ENCODE data around the gene CEMP1. TPM values are rescaled to one million over a fixed set of nuclear protein-coding genes. Genes with fewer than 3 reads are reported as not detected.
"Not testable (repeated sequence)": the region's sequence is repeated elsewhere in the genome, so short reads cannot be mapped to it uniquely, and the experiment has no call there.

Gene CEMP1
- polyA plus RNA-seq, 1 donor: 2.5 TPM

DNA sequence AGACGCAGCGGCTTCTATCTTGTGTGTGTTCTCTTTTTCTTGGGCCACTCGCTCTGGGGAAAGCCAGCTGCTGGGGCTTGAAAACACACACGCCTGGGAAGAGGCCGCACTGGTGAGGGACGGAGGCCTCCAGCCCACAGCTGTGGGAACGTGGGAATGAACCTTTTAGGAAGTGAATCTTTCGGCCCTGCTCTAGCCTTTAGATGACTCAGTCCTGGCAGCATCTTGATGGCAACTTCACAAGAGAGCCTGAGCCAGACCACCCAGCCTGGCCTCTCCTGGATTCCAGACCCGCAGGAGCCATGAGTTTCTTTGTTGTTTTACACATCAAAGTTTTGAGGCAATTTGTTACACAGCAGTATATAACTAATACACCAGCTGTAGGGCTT lies 4.4 kb upstream of the CEMP1 start:
- no peak for DNase-seq

- not testable (repeated sequence) for DNase-seq
Observed at GRCh38 chr16:2534335-2534734, 3.1 kb upstream of the CEMP1 start.

DNA sequence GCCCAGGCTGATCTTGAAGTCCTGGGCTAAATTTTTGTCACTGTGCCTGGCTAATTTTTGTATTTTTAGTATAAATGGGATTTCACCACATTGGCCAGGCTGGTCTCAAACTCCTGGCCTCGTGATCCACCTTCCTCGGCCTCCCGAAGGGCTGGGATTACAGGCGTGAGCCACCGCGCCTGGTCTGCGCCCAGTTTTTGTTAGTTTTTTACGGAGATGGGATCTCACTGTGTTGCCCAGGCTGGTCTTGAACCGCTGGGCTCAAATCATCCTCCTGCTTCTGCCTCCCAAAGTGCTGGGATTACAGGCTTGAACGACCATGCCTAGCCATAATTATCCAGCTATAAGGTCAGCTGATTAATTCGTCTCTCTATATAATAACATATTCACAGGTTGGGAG lies 2.7 kb upstream of the CEMP1 start:
- DNase-seq: no peak

DNA sequence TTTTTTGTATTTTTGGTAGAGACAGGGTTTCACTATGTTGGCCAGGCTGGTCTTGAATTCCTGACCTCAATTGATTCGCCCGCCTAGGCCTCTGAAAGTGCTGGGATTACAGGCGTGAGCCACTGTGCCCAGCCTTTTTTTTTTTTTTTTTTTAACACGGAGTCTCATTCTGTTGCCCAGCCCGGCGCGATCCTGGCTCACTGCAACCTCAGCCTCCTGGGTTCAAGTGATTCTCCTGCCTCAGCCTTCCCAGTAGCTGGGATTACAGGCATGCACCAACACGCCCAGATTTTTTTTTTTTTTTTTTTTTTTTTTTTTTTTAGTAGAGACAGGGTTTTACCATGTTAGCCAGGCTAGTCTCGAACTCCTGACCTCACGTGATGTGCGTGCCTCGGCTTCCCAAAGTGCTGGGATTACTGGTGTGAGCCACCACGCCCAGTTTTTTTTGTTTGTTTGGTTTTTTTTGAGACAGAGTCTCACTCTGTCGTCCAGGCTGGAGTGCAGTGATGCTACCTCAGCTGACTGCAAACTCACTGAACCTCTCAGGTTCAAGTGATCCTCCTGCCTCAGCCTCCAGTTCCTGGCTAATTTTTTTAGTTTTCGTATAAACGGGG lies 2.0 kb upstream of the CEMP1 start:
- not testable (repeated sequence) for DNase-seq

DNA sequence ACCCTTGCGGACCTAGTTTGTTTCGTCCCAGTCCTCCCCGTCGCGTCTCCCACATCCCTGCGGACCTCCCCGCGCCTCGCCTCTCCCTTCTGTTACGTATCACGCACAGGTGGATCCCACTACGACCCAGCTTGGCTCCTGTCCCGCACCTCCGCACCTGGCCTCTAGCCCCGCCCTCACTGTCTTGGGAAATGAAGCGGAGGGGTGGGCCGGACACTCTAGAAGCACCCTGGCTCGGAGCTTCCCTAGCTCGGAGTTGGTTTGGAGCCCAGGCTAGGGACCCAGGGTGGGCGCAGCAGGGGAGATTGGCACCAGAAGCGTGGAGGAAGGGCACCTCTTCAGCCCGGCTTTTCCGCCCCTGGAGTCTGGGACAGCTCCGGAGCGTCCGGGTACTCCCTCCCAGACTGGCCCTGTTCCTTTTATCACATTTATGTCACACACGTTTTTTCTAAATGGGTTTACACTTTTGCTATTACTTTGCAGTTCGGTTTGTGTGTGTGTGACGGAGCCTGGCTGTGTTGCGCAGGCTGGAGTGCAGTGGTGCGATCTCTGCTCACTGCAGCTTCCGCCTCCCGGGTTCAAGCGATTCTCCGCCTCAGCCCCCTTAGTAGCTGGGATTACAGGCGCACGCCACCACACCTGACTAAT lies 1.4 kb upstream of the CEMP1 start:
- peak; percentile 53 for DNase-seq

GRCh38 chr16:2531696-2532493 lies 687 bp upstream of the CEMP1 start:
- DNase-seq: peak; percentile 99

GRCh38 chr16:2530629-2531318 lies 434 bp downstream of the CEMP1 start:
- DNase-seq: no peak

DNA sequence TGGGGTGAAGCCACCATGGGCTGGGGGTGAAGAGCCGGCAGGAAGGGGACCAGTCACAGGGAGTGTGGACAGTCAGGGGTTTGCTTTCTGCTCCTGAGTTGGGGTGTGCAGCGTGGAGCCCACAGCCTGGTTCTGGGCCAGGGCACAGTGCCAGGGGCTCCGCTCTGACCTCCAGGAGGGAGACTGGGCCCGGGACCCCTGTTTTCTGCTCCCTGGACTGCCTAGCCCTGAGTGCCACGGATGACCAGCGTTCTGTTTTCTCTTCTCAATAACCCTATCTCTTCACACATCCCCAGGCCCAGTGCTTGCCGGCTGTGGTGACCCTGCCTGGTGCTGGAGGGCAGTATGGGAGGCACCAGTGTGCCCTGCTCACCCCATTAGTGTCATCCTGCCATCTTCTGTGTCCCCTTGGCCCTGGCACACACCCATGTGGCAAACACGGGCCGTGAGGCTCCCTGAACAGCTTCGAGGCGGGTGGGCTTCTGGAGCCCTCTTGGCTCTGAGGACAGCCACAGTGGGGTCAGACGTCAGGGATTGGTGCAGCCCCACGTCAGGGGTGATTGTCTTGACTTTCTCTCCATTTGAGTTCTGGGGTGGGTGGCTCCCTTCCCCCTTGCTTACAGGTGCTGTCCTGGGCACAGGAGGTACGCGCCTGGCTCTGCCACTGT lies 1.1 kb downstream of the CEMP1 start:
- DNase-seq: no peak

DNA sequence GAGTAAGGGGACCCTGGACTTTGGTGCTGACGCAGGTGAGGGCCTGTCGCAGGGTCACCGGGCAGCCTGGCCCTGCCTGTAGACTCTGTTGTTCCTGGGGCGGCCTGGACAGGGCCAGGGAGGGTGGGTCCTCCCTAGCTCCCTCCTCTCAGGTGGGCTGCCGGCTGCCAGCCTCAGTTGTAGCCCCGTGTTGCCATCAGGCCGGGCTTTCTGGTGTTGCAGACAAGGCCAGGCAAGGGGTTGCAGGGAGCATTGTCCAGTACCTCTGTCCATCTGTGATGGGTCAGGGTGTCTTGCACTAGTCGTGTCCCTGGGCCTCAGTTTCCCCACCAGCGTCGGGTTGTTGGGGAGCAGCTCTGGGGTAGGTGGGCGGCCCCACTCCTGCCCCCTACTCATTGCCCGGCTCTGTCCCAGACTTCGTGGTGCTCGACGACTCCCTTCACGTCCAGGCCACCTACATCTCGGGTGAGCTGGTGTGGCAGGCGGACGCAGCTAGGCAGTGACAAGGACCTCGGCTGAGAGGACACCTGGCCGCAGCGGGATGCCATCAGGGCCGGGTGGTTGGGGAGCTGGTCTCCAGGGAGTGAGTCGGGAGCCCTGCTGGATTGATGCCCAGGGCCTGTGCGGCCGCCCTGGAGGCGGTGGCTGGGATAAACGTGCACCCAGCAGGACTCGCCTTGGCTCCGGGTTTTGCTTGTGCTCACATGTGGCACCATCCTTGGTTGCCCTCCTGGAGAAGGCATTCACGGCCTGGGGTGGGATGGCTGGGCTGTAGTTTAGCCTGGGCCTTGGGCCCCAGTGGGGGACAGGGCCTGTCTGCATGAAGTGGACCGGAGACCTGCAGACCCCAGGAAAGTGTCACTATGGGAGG lies 1.9 kb downstream of the CEMP1 start:
- no peak for DNase-seq

DNA sequence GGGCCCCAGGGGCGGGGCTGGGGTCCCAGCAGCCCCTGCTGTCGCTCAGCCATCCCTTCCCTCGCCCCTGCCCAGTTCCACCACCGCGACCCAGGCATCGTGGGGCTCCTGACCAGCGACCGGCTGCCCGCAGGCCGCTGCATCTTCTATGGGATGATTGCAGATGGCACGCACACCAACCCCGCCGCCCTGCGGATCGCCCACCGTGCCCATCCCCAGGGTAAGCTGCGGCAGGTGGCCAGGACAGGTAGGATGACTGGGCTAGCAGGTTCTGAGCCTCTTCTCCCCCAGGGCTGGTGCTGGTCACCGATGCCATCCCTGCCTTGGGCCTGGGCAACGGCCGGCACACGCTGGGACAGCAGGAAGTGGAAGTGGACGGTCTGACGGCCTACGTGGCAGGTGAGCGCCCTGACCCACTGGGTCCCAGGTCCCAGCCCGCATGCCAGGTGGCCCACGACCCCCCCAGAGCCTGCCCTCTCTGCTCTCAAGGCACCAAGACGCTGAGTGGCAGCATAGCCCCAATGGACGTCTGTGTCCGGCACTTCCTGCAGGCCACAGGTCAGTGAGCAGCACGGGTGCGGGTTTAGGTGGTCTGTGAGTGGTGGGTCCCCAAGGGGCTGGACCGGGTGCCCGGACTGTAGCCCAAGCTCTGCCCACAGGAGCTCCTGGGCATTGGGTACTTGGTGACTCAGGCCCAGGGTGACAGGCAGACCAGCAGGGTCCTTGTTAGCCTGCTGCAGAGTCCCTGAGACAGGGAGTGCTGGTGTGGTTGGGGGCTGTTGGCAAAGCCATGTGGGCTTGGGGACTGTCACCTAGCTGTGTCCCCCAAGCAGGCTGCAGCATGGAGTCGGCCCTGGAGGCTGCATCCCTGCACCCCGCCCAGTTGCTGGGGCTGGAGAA lies 2.8 kb downstream of the CEMP1 start:
- no peak for DNase-seq

GRCh38 chr16:2527784-2528100 lies 3.5 kb downstream of the CEMP1 start:
- no peak for DNase-seq

- no peak for DNase-seq
Observed at GRCh38 chr16:2527071-2527783, 4.0 kb downstream of the CEMP1 start.

DNA sequence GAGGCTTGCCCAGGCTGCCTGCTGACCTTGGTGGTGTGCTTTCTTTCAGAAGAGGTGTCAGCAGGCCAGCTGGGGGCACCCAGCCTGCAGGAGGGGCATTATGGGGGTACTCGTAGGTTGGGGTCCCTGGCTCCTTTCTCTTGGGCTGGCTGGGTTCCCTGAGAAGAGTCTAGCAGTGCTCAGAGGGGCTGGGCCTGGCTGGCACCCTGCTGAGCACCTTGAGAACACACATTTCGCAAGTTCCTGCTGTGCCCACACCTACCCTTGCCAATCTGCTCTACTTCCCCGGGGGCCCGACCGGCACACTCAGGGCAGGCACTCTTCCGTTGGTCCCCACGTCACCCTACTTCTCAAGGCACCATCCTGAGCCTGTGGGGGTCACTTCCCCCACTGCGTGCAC lies 5.1 kb downstream of the CEMP1 start:
- no peak for DNase-seq

- DNase-seq: no peak
Observed at GRCh38 chr16:2524339-2524938, 6.8 kb downstream of the CEMP1 start.

GRCh38 chr16:2523801-2524231 lies 7.4 kb downstream of the CEMP1 start:
- DNase-seq: no peak

GRCh38 chr16:2520784-2521531 lies 10.2 kb downstream of the CEMP1 start:
- DNase-seq: no peak

DNA sequence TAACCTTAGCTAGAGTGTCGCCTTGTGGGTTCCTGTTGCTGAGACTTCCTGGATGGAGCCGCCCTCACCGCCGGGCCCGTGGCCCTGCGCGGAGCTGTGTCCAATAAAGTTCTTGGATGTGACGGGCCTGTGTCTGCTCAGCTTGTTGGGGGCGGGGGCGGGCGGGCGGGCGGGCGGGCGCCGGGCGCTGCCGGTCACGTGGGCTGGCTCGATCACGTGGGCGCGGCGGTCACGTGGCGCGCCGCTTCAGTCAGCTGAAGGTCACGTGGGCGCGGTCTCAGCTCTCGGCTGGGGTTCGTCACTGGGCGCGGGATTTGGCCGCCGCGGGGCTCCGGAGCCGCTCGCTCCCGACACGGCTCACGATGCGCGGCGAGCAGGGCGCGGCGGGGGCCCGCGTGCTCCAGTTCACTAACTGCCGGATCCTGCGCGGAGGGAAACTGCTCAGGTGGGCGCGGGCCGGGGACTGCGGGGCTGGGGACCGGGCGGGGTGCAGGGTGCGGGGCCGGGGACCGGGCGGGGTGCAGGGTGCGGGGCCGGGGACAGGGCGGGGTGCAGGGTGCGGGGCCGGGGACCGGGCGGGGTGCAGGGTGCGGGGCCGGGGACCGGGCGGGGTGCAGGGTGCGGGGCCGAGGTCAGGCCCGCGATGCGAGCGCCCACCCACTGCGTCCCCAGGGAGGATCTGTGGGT lies 11.0 kb downstream of the CEMP1 start, which contains the start of gene AMDHD2:
AMDHD2 (plus strand) TSS at position 275 of the 687 bp plus-strand sequence; CDS start at position 363, 88 bp downstream.
- DNase-seq: peak; percentile 94

DNA sequence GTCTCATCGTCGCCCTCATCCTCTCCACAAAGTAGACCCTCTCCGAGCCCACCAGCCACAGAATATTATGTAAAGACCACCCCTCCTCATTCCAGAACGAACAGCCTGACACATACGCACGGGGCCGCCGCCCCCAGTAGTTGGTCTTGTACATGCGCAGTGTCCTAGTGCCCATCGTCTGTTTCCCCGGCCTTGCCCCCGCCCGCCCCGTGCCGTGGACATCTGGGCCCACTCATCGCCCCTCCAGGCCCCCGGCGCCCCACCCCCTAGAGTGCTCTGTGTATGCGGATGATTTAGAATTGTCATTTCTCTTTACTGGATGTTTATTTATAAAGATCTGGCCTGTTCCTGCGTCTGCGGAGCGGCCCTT lies 11.5 kb downstream of the CEMP1 start:
- no peak for DNase-seq

Data from hindlimb muscle (tissue), 1 donor.